Memory B cell (primary cell): Measurements from ENCODE around the gene GOLGA6C.
"Not testable (repeated sequence)": the region's sequence is repeated elsewhere in the genome, so short reads cannot be mapped to it uniquely, and the experiment has no call there.

Experiments
- ATAC-seq: fragments of 150-1000 bp; cut with Tn5 transposase; 2 replicates; pipeline ENCODE4 v1.10.0; 2021; ENCODE audit warnings: low read depth, mild to moderate bottlenecking, moderate library complexity
- DNase-seq, 2 donors: peaks; one replicate each; pipeline ENCODE4 v3.0.0; 2022; ENCODE audit warnings: low spot score in 2 of 2
- H3K27ac Mint-ChIP-seq: one replicate; pipeline ENCODE4 v1.8.0; 2022; ENCODE audit warnings: mild to moderate bottlenecking, moderate library complexity, mixed read lengths
- H3K27me3 Mint-ChIP-seq: one replicate; pipeline ENCODE4 v1.8.0; 2022; ENCODE audit warnings: mixed read lengths
- H3K36me3 Mint-ChIP-seq: one replicate; pipeline ENCODE4 v1.8.0; 2022; ENCODE audit warnings: mild to moderate bottlenecking, mixed read lengths
- H3K4me1 Mint-ChIP-seq: one replicate; pipeline ENCODE4 v1.8.0; 2022; ENCODE audit warnings: mixed read lengths
- H3K4me3 Mint-ChIP-seq: one replicate; pipeline ENCODE4 v1.8.0; 2022; ENCODE audit warnings: mild to moderate bottlenecking, moderate library complexity, mixed read lengths
- H3K9me3 Mint-ChIP-seq: one replicate; pipeline ENCODE4 v1.8.0; 2022; ENCODE audit warnings: mixed read lengths

The GOLGA6C gene

DNA sequence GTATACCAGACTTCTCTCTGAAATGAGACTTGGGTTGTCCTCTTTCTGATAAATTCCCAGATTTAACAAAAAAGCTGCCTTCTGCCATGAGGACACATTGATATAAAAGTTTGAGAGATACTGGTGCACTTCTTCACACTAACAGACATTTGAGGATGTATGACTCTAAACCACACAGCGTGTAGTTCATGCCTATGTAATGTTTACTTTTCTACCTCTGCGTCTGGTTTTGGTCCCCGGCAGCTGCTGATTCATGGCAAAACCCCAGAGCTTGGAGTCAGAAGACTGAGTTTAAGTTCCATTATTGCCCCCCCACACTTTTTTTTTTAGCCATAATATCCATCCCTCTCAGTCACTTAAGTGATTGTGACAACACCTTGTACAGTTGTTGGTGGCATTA, 1.7 kb downstream of the GOLGA6C start:
- not testable (repeated sequence) for ATAC-seq, H3K36me3 Mint-ChIP-seq, H3K4me3 Mint-ChIP-seq, H3K27ac Mint-ChIP-seq, H3K9me3 Mint-ChIP-seq, H3K27me3 Mint-ChIP-seq, DNase-seq, H3K4me1 Mint-ChIP-seq

DNA sequence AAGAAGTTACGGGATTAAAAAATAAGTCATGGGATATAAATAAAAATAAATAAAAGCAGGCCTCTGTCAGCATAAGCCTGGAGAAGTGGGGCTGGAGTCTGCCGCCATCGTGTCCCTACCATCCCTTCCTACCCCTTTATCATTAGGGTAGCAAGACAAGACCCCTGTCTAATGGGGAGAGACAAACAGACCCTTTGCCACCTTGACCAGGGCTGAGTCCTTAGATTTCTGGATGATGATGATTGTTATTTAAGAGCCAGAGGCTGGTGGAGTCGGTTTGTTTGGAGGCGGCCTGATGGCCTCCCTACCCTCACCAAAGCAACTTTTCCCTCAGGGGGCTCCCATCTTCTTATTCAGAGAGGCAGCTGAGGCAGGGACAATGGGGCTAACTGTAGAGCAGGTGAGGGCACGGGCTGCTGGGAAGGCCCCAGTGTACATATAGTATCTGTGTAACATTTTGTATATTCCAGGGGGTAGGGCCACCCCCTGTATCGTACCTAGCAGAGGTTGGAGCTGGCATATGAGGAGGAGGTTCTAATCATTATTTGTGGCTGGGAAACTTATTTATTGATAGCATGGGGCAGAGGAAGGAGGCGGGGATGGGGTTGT, 15.7 kb downstream of the GOLGA6C start:
- not testable (repeated sequence) for H3K27me3 Mint-ChIP-seq, DNase-seq, H3K9me3 Mint-ChIP-seq, H3K27ac Mint-ChIP-seq, H3K4me1 Mint-ChIP-seq, H3K36me3 Mint-ChIP-seq, ATAC-seq, H3K4me3 Mint-ChIP-seq

DNA sequence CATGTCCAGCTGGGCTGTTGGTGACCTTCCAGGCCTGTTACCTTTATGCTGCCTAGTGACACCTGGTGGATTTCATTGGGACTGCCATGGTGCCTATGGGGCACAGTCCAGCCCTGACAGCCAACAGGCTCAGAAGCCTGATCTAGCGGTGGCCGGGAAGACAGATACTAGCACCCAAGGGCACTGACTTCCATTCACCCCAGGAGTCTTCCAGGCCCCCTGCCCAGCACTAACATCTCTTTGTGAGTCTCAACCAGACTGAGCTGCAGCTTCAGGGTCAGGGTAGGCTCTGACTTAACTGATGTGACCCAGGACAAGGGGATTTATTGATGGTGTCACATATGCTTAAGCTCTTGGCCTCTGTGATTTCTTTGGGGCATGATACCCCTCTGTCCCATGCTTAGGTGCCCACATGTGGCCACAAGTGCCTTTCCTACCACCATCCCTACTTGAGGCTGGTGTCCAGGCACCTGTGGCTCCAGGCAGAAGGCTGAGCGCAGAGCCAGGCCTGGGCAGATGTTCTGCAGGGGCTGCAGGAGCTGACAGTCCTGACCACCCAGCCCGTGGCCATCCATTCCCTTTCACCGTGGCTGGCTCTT, 16.5 kb downstream of the GOLGA6C start:
- peak; percentile 72 to 89 for DNase-seq
- not testable (repeated sequence) for H3K27me3 Mint-ChIP-seq

DNA sequence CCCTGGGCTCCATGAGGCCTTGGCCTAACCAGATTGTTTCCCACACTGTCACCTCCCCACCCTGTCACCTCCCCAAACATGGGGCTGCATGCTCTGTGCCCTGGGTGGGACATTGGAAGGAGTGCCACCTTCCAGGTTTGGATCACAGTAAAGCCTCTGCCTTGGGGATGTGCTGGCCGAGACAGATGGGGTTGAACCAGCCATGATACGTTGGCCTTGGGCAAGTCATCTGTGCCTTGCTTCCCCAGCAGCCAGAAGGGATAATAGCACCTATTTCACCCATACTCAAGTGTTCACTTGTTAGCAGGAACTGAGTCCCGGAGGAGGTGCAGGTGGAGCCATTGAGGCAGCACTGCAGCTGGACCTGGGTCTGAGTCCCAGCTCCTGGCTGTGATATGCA, 17.5 kb downstream of the GOLGA6C start:
- H3K4me1 Mint-ChIP-seq, H3K27ac Mint-ChIP-seq, H3K36me3 Mint-ChIP-seq, H3K27me3 Mint-ChIP-seq, H3K4me3 Mint-ChIP-seq, ATAC-seq, H3K9me3 Mint-ChIP-seq: not testable (repeated sequence)
- peak in 1 of 2 donors; percentile 25 for DNase-seq

More for the DNA sequence above, 16.5 kb downstream of the GOLGA6C start:
- not testable (repeated sequence) for H3K36me3 Mint-ChIP-seq, H3K27ac Mint-ChIP-seq, H3K4me3 Mint-ChIP-seq, H3K4me1 Mint-ChIP-seq, H3K9me3 Mint-ChIP-seq
- peak; percentile 93 for ATAC-seq

DNA sequence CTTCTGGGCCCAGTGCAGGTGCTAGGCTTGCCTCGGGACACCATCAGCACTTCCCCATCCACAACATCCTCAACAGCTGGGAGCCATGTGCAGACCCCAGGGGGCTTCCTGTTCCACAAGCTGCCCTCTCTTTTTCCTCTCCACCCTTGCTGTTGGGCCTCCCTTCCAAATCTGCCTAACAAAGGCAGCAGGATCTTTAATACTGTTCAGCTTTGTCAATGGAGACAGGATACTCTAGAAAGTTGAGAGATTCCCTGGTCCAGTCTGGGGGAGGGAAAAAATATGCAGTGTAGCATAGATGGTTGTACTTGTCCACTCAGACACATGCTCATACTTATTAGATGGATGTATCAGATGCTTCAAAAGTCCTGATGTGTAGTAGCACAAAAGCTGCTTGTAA, 20.4 kb downstream of the GOLGA6C start:
- H3K36me3 Mint-ChIP-seq, H3K27me3 Mint-ChIP-seq, H3K9me3 Mint-ChIP-seq, H3K4me1 Mint-ChIP-seq, H3K27ac Mint-ChIP-seq, DNase-seq, H3K4me3 Mint-ChIP-seq, ATAC-seq: not testable (repeated sequence)

DNA sequence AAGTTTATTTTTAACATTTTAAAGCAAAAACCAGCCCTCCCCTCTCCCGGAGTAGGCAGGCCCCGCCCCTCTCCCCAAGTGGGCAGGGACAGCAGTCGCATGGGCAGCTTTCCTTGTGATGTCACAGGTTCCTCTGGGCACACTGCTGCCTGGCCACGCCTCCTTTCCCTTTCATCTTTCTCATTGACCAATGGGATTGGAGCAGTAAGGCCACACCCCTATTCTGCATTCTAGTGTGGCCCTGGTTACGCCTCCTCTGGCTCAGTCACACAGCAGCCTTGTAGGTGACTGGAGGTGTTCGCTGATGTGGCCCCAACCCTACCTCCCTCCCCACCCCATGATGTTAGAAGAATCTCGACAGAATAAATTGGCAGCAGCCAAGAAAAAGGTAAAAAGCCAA, 24.4 kb downstream of the GOLGA6C start, which contains the start of gene GOLGA6D:
TSS of gene GOLGA6D (plus strand) at position 264 of the 400 bp plus-strand sequence. CDS start at position 305, 41 bp downstream.
- H3K4me1 Mint-ChIP-seq, H3K4me3 Mint-ChIP-seq, H3K27me3 Mint-ChIP-seq, ATAC-seq, H3K27ac Mint-ChIP-seq, H3K9me3 Mint-ChIP-seq, H3K36me3 Mint-ChIP-seq, DNase-seq: not testable (repeated sequence)

DNA sequence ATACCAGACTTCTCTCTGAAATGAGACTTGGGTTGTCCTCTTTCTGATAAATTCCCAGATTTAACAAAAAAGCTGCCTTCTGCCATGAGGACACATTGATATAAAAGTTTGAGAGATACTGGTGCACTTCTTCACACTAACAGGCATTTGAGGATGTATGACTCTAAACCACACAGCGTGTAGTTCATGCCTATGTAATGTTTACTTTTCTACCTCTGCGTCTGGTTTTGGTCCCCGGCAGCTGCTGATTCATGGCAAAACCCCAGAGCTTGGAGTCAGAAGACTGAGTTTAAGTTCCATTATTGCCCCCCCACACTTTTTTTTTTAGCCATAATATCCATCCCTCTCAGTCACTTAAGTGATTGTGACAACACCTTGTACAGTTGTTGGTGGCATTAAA, 26.0 kb downstream of the GOLGA6C start:
- H3K36me3 Mint-ChIP-seq, DNase-seq, H3K27me3 Mint-ChIP-seq, ATAC-seq, H3K4me3 Mint-ChIP-seq, H3K4me1 Mint-ChIP-seq, H3K9me3 Mint-ChIP-seq, H3K27ac Mint-ChIP-seq: not testable (repeated sequence)

DNA sequence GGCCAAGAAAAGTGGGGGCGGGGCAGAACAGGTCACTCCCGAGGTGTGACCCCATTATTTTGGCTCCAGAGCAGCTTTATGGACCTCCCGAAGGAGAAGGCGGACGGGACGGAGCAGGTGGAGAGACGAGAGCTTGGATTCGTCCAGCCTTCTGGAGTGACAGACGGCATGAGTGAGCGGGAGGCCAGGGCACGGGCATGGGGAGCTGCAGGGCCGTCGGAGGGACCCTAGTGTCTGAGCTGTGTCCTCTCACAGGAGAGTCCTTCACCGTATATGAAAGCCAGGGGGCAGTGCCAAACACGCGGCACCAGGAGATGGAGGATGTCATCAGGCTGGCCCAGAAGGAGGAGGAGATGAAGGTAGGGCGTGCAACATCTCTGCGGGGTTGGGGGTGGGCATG, 35.5 kb downstream of the GOLGA6C start:
- not testable (repeated sequence) for DNase-seq, ATAC-seq, H3K4me3 Mint-ChIP-seq, H3K27ac Mint-ChIP-seq, H3K27me3 Mint-ChIP-seq, H3K4me1 Mint-ChIP-seq, H3K9me3 Mint-ChIP-seq, H3K36me3 Mint-ChIP-seq

DNA sequence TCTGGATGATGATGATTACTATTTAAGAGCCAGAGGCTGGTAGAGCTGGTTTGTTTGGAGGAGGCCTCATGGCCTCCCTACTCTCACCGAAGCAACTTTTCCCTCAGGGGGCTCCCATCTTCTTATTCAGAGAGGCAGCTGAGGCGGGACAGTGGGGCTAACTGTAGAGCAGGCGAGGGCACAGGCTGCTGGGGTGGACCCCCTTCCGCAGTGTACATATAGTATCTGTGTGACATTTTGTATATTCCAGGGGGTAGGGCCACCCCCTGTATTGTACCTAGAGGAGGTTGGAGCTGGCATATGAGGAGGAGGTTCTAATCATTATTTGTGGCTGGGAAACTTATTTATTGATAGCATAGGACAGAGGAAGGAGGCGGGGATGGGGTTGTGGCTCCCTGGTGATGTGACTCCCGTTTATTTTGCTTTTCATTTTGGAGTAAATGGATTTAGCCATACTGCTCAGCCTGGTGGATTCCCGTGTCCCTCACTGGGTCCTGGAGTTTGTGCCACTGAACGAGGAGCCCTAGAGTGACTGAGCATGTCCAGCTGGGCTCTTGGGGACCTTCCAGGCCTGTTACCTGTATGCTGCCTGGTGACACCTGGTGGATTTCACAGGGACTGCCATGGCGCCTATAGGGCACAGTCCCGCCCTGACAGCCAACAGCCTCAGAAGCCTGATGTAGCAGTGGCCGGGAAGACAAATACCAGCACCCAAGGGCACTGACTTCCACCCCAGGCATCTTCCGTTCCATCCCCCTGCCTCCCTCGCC, 40.6 kb downstream of the GOLGA6C start:
- H3K4me1 Mint-ChIP-seq, H3K9me3 Mint-ChIP-seq, H3K36me3 Mint-ChIP-seq, DNase-seq, H3K27me3 Mint-ChIP-seq, H3K27ac Mint-ChIP-seq, H3K4me3 Mint-ChIP-seq: not testable (repeated sequence)
- ATAC-seq: peak; percentile 96

DNA sequence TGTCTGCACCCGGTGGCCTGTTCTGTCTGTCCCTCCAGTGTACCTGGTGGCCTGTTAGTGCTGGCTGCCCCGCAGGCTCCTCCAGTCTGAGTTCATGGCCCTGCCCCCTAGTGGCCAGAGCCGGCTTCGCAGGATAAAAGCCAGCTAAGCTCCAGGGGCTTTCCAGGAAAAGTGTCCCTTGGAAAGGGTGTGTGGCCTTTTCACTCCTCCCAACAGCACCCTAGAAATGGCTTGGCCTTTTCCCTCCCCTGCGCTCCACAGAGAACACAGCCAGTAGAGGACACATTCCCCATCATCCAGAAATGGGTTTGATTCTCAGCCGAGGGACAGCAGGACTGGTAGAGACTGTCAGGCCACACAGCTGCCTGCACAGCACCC, 41.2 kb downstream of the GOLGA6C start:
- DNase-seq (peak; percentile 66 to 82), ATAC-seq (peak; percentile 88)
- H3K27ac Mint-ChIP-seq, H3K36me3 Mint-ChIP-seq, H3K27me3 Mint-ChIP-seq, H3K4me3 Mint-ChIP-seq, H3K4me1 Mint-ChIP-seq, H3K9me3 Mint-ChIP-seq: not testable (repeated sequence)

DNA sequence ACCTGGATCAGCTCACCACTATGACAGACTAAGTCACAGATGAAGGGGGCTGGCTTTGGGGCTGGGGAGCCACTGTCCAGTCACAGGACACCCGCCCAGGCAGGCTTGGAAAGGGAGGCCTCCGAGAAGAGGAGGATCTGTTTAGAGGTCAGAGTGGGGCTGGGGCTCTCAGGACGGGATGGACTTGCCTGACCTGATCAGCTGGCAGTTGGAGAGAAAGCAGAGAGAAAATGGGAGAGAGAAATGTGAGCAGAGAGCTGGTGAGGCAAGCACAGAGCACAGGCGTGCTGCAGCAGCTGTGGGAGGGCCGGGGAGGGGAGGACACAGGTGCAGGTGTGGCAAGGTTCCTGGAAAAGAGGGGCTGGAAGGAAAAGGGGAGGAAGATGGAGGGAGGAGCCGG, 41.9 kb downstream of the GOLGA6C start:
- H3K4me3 Mint-ChIP-seq, H3K9me3 Mint-ChIP-seq, ATAC-seq, H3K4me1 Mint-ChIP-seq, H3K27ac Mint-ChIP-seq, H3K27me3 Mint-ChIP-seq, DNase-seq, H3K36me3 Mint-ChIP-seq: not testable (repeated sequence)

DNA sequence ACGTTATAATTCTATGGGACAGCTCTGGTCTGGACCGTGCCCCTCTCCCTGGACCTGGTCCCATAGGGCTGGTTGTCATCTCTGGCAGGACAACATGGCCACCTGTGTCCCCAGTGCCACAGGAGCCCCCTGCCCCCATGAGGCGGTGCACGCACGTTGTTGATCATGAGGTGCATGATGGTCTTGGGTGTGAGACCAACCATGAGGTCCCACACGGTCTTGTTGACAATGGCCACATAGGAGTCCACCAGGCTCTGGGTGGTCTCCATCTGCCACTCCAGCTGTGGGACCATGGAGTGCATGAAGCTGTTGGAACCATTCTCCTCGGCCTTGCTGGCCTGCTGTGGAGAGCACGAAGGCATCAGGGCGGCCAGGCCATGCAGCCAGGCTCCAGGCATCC, 44.2 kb downstream of the GOLGA6C start:
- no peaks in the 10 kb centered on the region for H3K9me3 Mint-ChIP-seq
- peaks cover 22% of the 10 kb centered on the region for H3K27me3 Mint-ChIP-seq
- no peak overlapping the region for H3K27ac Mint-ChIP-seq
- ATAC-seq (no peak), DNase-seq (no peak)
- H3K4me3 Mint-ChIP-seq: no peak overlapping the region
- no peaks in the 10 kb centered on the region for H3K36me3 Mint-ChIP-seq
- no peaks in the 10 kb centered on the region for H3K4me1 Mint-ChIP-seq

DNA sequence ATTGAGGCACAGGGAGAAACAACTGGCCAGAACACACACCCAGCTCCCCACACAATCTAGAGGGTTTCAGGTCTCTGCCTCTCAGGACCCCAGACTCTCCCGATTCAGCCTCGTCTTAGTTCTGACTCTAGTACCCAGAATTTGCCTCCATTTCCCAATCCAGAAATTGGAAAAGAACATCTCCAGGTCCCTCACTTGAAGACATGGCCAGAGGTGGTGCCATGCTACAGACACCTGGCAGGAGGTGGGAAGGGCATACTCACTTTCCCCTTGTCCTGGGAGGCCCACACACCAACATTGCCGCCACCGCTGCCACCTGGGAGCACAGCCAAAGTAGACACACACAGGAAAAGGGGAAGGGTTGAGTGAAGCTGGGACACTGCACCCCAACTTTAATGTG, 44.6 kb downstream of the GOLGA6C start:
- H3K9me3 Mint-ChIP-seq, ATAC-seq, H3K36me3 Mint-ChIP-seq, H3K27ac Mint-ChIP-seq, DNase-seq, H3K4me1 Mint-ChIP-seq, H3K4me3 Mint-ChIP-seq: not testable (repeated sequence)
- H3K27me3 Mint-ChIP-seq: peaks cover 25% of the 10 kb centered on the region

DNA sequence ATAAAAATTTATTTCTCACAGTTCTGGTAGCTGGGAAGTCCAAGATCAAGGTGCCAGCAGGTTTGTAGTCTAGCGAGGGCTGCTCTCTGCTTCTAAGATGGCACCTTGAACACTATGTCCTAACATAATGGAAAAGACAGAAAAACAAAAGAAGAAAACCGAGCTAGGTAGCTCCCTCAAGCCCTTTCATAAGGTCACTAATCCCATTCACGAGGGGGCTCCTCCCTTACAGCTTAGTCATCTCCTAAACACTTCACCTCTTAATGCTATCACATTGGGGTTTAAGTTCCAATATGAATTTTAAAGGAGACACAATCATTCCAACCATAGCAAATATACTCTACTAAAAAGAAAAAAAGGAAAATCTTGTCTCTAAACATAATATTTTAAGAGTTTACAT, 48.1 kb downstream of the GOLGA6C start:
- Mint-ChIP-seq H3K27me3 (peaks cover 33% of the 10 kb centered on the region), H3K27ac (no peak overlapping the region), H3K4me3 (no peak overlapping the region), H3K36me3 (no peaks in the 10 kb centered on the region), H3K4me1 (no peaks in the 10 kb centered on the region), H3K9me3 (no peaks in the 10 kb centered on the region)
- DNase-seq: no peak
- no peak for ATAC-seq
